GM21423 (cell line): Measurements from ENCODE around the gene RNF5.
"Not testable (repeated sequence)": the region's sequence is repeated elsewhere in the genome, so short reads cannot be mapped to it uniquely, and the experiment has no call there.

Source experiments
- ATAC-seq: cut with Tn5 transposase; IDR thresholded peaks from one replicate; pipeline ENCODE4 v1.9.1; 2021; ENCODE audit warnings: mild to moderate bottlenecking, moderate library complexity; ENCODE audit not compliant: unreplicated experiment

RNF5 gene

GRCh38 chr6:32177788-32178546 lies at the start of gene RNF5:
Gene RNF5, plus strand, starts transcription at chr6:32178405. Its CDS starts 107 bp downstream, at chr6:32178512.
- ATAC-seq: peak; percentile 75

DNA sequence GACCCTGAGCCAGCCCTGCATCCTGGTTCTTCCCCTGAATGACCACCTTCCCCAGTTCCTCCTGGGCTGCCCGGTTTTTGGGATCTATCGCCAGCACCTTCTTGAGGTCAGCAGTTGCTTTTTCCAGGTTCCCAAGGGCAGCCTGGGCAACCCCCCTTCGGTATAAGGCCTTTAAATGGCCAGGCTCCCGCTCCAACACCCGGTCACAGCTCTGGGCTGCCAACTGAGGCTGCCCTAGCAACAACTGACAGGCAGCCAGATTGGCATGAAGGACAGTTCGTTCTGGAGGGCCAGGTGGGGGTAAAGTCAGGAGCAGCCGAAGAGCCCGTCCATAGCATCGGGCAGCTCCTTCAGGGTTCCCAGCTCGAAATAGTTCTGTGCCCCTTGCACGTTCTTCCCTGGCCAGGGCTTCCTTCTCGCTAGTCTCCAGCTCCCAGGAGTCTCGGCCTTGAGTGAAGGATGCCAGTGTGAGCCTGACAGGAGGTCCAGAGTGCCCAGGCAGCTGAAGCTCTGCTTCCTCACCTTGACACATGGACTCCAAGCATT lies 49.4 kb upstream of the RNF5 start:
- no peak for ATAC-seq

- no peak for ATAC-seq
Observed at GRCh38 chr6:32129297-32130088, 48.7 kb upstream of the RNF5 start.

DNA sequence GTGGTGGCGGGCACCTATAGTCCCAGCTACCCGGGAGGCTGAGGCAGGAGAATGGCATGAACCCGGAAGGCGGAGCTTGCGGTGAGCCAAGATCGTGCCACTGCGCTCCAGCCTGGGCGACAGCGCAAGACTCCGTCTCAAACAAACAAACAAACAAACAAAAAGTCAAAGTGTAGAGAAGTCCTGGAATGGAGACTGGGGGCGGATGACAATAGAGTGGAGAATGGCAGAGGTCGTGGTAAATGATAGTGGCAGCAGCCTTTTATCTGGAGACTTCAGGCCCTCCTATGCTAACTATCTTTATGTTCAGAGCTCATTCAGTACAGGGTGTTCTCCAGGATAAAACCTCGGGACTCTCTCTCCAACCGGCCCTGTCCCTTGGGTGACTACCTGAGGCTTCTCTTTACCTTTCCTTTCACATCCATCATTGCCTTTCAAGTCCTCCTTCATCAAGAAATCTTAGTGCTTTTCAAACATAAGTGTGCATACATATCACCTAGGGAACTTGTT lies 46.7 kb upstream of the RNF5 start:
- no peak for ATAC-seq

DNA sequence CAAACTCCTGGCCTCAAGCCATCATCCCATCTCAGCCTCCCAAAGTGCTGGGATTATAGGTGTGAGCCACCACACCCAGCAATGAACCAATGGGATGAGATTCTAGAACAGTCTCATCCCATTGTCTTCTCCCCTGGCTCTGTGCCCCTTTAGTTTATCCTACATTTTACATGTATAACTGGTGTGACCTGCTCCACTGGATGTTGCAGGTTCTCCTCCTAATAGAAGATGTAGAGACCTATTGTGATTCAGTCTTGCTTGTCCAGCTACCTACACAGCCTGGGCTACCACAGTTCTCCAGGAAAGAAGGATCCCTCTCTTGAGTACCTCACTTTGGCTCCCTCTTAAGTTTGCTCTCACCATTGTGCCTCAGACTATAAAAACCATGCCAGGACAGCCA lies 46.1 kb upstream of the RNF5 start:
- ATAC-seq: no peak

DNA sequence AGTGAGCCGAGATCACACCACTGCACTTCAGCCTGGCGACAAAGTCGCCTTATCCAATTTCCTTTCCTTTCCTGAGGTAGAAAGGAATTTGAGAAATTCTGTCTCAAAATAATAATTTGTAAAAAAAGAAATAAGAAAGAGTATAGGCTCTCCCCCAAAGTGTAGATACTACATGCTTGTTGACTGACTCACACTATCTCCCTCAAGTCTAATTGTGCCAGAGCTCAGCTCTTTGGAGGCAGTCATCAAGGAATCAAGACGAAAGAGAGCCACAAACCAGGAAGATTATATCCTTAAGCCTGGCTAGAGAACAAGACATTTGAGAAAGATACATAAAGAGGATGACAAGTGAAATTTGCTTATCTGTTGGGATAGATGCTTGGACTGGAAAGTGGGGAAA lies 44.4 kb upstream of the RNF5 start:
- ATAC-seq: no peak

- no peak for ATAC-seq
Observed at GRCh38 chr6:32137454-32137853, 40.8 kb upstream of the RNF5 start.

- no peak for ATAC-seq
Observed at GRCh38 chr6:32139590-32139989, 38.6 kb upstream of the RNF5 start.

GRCh38 chr6:32140420-32141046 lies 37.7 kb upstream of the RNF5 start:
- no peak for ATAC-seq

GRCh38 chr6:32144238-32144637 lies 34.0 kb upstream of the RNF5 start:
- ATAC-seq: not testable (repeated sequence)

DNA sequence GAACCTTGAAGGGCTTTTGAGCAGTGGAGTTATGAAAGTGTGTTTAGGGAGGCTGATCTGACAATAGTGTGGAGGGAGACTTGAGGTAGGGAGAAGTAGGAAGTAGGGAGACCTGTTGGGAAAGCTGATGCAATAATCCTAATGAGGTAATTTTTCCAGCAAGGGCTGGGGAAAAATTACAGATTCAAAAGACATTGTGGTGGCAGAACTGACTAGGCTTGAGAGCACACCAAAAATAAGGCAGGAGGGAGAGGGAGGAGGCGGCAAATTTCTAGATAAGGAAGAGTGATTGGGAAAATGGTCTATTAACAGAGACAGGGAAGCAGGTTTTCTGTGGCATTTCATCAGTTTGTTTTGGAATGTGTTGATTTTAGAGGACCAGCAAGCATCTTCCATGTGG lies 31.9 kb upstream of the RNF5 start:
- ATAC-seq: no peak

- ATAC-seq: no peak
Observed at GRCh38 chr6:32146687-32147086, 31.5 kb upstream of the RNF5 start.

- no peak for ATAC-seq
Observed at GRCh38 chr6:32147401-32148132, 30.6 kb upstream of the RNF5 start.

DNA sequence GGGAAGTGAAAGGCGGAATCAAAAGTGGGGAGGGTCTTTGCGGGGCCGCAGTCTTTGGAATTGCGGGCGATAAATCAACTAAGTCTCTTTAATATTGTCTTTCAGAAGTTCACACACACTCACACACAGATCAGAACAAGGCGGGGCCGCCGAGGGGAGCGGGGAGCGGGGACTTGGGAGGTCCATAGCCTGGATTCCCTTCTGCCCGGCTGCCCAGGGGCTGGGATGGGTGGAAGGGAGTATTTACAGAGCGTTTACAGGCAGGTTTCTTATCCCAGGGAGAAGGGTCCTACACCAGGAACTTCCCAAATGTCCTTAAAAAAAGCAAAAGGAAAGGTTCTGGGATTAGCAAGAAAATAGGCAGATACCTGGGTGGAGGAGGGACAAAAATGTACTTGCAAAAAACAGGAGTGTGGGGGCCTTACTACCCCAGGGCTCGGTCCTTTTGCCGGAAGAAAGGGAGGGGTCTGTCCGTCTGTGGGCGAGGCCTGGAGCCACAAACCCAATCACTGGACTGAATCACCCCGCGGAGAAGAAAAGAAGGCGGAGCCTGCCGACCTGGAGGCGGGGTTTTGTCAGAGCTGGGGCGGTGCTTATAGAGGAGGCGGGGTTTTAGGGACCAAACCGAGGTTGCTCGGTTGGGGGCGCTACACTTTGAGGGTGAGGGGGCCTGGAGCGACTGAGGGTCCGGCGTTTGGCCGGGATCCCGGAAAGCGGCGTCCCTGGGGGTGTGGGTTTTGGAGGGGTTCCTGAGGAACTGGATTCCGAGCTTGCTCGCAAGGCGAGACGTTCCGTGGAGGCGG lies 29.7 kb upstream of the RNF5 start:
- ATAC-seq: no peak

- ATAC-seq: no peak
Observed at GRCh38 chr6:32149092-32149755, 29.0 kb upstream of the RNF5 start.

DNA sequence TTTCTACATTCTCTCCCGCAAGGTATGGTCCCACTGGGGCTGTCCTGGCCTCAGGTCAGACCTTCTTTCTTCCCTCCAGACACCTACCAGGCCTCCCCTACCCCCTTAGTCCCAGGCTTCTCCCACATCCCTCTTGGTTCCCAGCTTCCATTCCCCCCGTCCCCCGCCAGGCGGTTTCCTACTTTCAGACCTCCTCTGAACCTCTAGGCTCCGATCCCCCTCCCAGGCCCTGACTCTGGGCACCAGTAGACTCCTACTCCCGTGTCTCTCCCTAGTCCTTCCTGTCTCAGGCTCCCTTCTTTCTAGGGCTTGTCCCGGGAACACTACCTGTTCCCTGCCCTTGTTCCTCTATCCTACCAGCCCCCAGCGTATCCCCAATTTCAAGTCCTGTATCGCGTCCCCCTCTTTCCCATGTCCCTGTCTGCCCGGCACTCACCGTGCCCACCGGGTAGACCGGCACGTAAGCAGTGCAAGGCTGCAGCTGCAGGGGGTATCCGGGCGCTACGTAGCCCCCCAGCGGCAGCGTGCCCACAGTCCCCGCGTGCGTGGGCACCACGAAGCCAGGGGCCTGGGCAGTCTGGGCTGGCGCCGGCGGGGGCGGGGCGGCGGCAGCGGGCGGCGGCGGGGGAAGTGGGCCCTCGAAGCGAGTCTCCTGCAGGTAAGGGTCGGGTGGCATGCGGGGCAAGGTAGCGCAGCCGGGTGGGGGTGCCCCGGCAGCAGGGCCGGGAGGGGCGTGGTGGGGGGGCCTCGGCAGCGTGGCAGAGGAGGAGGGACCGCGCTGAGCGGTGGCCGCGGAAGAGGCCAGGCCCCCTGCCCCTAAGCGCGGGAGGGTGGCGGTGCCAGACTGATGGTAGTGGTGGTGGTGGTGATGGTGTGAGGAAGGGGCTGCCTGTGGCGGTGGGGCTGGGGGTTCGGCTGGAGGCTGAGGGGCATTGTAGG lies 28.0 kb upstream of the RNF5 start:
- ATAC-seq: no peak

DNA sequence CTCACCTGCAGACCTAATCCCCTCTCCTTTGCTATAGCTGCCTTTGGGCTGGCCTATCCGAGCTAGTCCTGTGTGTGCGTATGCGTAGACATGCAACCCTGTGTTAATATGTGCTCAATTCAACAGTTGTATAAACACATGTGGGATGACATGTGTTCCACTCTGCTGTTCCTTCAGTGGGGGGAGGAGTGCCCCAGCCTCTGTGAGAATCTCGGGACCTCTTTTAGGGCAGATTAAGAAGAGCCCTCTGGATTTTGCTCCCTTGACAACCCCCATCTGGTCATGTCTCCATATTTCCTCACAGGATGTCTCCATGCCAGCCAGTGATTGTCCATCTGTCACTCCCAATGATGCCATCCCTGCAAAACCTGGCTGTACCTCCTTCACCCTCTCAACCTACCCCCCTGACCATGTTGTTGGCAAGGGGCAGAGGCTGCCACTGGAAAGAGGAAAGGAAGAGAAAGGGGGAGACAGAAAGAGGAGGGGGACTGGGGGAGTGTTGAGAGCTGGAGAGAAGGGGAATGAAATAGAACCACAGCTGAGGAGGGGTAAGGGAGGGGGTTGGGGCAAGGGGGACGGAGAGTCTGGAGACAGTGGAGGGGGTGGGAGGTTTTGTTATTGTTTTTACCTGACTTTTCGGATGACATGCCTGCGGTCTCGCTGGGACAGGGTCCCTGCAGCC lies 26.9 kb upstream of the RNF5 start:
- no peak for ATAC-seq
